DMS153 treated with DMSO at 0.1 percent for 48 hours (cell line): ENCODE data around the gene SLC12A8.
A peak's percentile ranks its signal among the peaks of the same experiment; 100 is the strongest.

Experiments
- DNase-seq: peaks from one replicate; lab custom pipeline; 2025; ENCODE audit not compliant: unreplicated experiment; lab: John Stamatoyannopoulos, UW

Gene SLC12A8

GRCh38 chr3:125140818-125141595 lies 71.5 kb downstream of the SLC12A8 start:
- no peak for DNase-seq

- no peak for DNase-seq
Measured at GRCh38 chr3:125140011-125140817, 72.3 kb downstream of the SLC12A8 start.

GRCh38 chr3:125139386-125139785 lies 73.2 kb downstream of the SLC12A8 start:
- no peak for DNase-seq

- DNase-seq, result no peak
Measured at GRCh38 chr3:125137358-125138033, 75.1 kb downstream of the SLC12A8 start.

- no peak for DNase-seq
Measured at GRCh38 chr3:125136966-125137357, 75.6 kb downstream of the SLC12A8 start.

GRCh38 chr3:125136515-125136914 lies 76.0 kb downstream of the SLC12A8 start:
- no peak for DNase-seq

- DNase-seq, result no peak
Measured at GRCh38 chr3:125134952-125135351, 77.6 kb downstream of the SLC12A8 start.

GRCh38 chr3:125132815-125133214 lies 79.7 kb downstream of the SLC12A8 start:
- DNase-seq, result no peak

GRCh38 chr3:125129512-125129997 lies 83.0 kb downstream of the SLC12A8 start:
- DNase-seq, result peak; percentile 12

GRCh38 chr3:125128861-125129501 lies 83.6 kb downstream of the SLC12A8 start:
- no peak for DNase-seq

- DNase-seq, result no peak
Measured at GRCh38 chr3:125126323-125126722, 86.2 kb downstream of the SLC12A8 start.

- DNase-seq, result no peak
Measured at GRCh38 chr3:125125821-125126245, 86.7 kb downstream of the SLC12A8 start.

GRCh38 chr3:125123451-125124305 lies 88.9 kb downstream of the SLC12A8 start:
- no peak for DNase-seq

- DNase-seq, result no peak
Measured at GRCh38 chr3:125121246-125122010, 91.1 kb downstream of the SLC12A8 start.

- no peak for DNase-seq
Measured at GRCh38 chr3:125120379-125121122, 92.0 kb downstream of the SLC12A8 start.

GRCh38 chr3:125119752-125120378 lies 92.7 kb downstream of the SLC12A8 start:
- no peak for DNase-seq

- DNase-seq, result no peak
Measured at GRCh38 chr3:125118600-125118999, 93.9 kb downstream of the SLC12A8 start.

GRCh38 chr3:125117631-125118191 lies 94.8 kb downstream of the SLC12A8 start:
- no peak for DNase-seq
